K562 (cell line): ENCODE measurements around the gene R3HDM1. TPM values are rescaled to one million over a fixed set of nuclear protein-coding genes. Genes with fewer than 3 reads are reported as not detected.

Experiments used
- ATAC-seq: fragments of 200-7000 bp; cut with Tn5 transposase; 3 replicates; pipeline ENCODE4 v1.9.1; 2020; ENCODE audit warnings: moderate library complexity
- BruUV-seq: library from RNA; stranded (reverse); fragments of 400-500 nt; replicated peaks from 2 replicates; lab custom pipeline; 2021; lab: Mats Ljungman, UMichigan
- CTCF ChIA-PET: fragments of 300-600 bp; formaldehyde crosslinking; extraction: SDS; loops from one replicate; lab custom pipeline; 2021; ENCODE audit warnings: low intra/inter-chr PET ratio; lab: Yijun Ruan, JAX
- POLR2A ChIA-PET: fragments of 300-600, 350-650 bp; sonication (Branson Sonifier 250); formaldehyde crosslinking; extraction: SDS; loops from one replicate; lab custom pipeline; 2021; ENCODE audit warnings: antibody characterized with exemption, inconsistent platforms; lab: Yijun Ruan, JAX
- DNase-seq, 4 experiments: peaks; one replicate each; pipeline versions ENCODE4 v3.0.0 to v3.0.0-alpha.2; 2011 to 2018; ENCODE audit warnings: low spot score in 3 of 4, mixed read lengths in 3 of 4; ENCODE audit errors: extremely low read depth in 1 of 4
- FAIRE-seq: peaks from 2 replicates; lab custom pipeline; 2011; peaks lifted over from hg19 to GRCh38; lab: Jason Lieb, UNC
- H2AFZ ChIP-seq: 2 replicates; pipeline ENCODE4 v1.6.0; 2011; ENCODE audit warnings: low read depth, low read length, control low read depth, inconsistent platforms
- H3K27ac ChIP-seq: fragments of 200-600 bp; 3 replicates; pipeline ENCODE4 v1.8.0; 2011; ENCODE audit warnings: low read depth, mild to moderate bottlenecking, control low read depth, inconsistent platforms, low read length, moderate library complexity, mixed read lengths; ENCODE audit errors: extremely low read depth
- H3K27me3 ChIP-seq, 2 experiments: fragments of 300-600 bp in 1 of 2; 2 replicates in 1 of 2; 3 replicates in 1 of 2; pipeline versions ENCODE4 v1.6.0 to v1.8.0; 2011; ENCODE audit warnings: inconsistent platforms in 2 of 2, low read length in 2 of 2, mild to moderate bottlenecking in 1 of 2, mixed read lengths in 1 of 2, moderate library complexity in 1 of 2; ENCODE audit not compliant: control insufficient read depth in 2 of 2, insufficient read depth in 2 of 2
- H3K36me3 ChIP-seq: fragments of 300-600 bp; 3 replicates; pipeline ENCODE4 v1.8.0; 2011; ENCODE audit warnings: mild to moderate bottlenecking, low read length, inconsistent platforms; ENCODE audit not compliant: control insufficient read depth, insufficient read depth
- H3K4me1 ChIP-seq, 2 experiments: fragments of 200-600 bp in 1 of 2; replicated peaks in 1 of 2; 2 replicates in 1 of 2; 3 replicates in 1 of 2; pipeline versions ENCODE4 v1.5.1 to v1.8.0; 2011; ENCODE audit warnings: inconsistent platforms in 2 of 2, low read length in 2 of 2, mild to moderate bottlenecking in 1 of 2, mixed read lengths in 1 of 2, moderate library complexity in 1 of 2; ENCODE audit not compliant: control insufficient read depth in 2 of 2, insufficient read depth in 2 of 2
- H3K4me2 ChIP-seq: 2 replicates; pipeline ENCODE4 v1.6.1; 2011; ENCODE audit warnings: low read length, control low read depth, inconsistent platforms, mixed read lengths; ENCODE audit not compliant: insufficient read depth
- H3K4me3 ChIP-seq: fragments of 200-600 bp; sonication (generic), shearing (Covaris generic); 2 replicates; pipeline ENCODE4 v1.5.1; 2016; ENCODE audit warnings: control low read depth, inconsistent platforms
- H3K79me2 ChIP-seq: fragments of 200-600 bp; 3 replicates; pipeline ENCODE4 v1.8.0; 2011; ENCODE audit warnings: low read length, inconsistent platforms; ENCODE audit not compliant: control insufficient read depth, insufficient read depth
- H3K9ac ChIP-seq, 2 experiments: 2 replicates each; pipeline versions ENCODE4 v1.6.0 to v1.6.1; 2011; ENCODE audit warnings: low read depth in 2 of 2, low read length in 2 of 2, control low read depth in 1 of 2, inconsistent platforms in 1 of 2, mild to moderate bottlenecking in 1 of 2, mixed read lengths in 1 of 2; ENCODE audit not compliant: insufficient read depth in 1 of 2
- H3K9me1 ChIP-seq: one replicate; pipeline ENCODE4 v1.6.0; 2011; ENCODE audit warnings: inconsistent platforms, mild to moderate bottlenecking, low read length, moderate library complexity; ENCODE audit not compliant: control insufficient read depth, insufficient read depth
- H3K9me3 ChIP-seq: replicated peaks from 2 replicates; pipeline ENCODE4 v1.5.1; 2011; ENCODE audit warnings: low read depth, low read length, inconsistent platforms; ENCODE audit not compliant: control insufficient read depth, insufficient read depth
- H4K20me1 ChIP-seq: replicated peaks from 2 replicates; pipeline ENCODE4 v1.6.1; 2011; ENCODE audit warnings: low read length, inconsistent platforms, mixed read lengths; ENCODE audit not compliant: control insufficient read depth, insufficient read depth
- ARID3B ChIP-seq: fragments of 250-450 bp; sonication (Bioruptor Pico); IDR thresholded peaks from 2 replicates; pipeline ENCODE4 v1.4.0; 2020; ENCODE audit warnings: borderline replicate concordance
- BCLAF1 ChIP-seq, 2 experiments: fragments of 450-650 bp in 1 of 2; IDR thresholded peaks; 2 replicates each; pipeline ENCODE4 v1.6.1; 2011 to 2017; ENCODE audit warnings: low read depth in 2 of 2, antibody characterized with exemption in 1 of 2, borderline replicate concordance in 1 of 2, low read length in 1 of 2, mild to moderate bottlenecking in 1 of 2, mixed read lengths in 1 of 2; ENCODE audit not compliant: control insufficient read depth in 1 of 2
- BMI1 ChIP-seq: fragments of 150-350 bp; IDR thresholded peaks from 2 replicates; pipeline ENCODE4 v1.6.1; 2014; ENCODE audit warnings: low read length
- COPS2 ChIP-seq: fragments of 450-650 bp; conservative IDR thresholded peaks from 2 replicates; pipeline ENCODE4 v1.6.1; 2016; ENCODE audit warnings: mild to moderate bottlenecking, moderate library complexity
- ELF4 ChIP-seq: fragments of 450-650 bp; formaldehyde crosslinking; IDR thresholded peaks from 2 replicates; pipeline ENCODE4 v1.4.0; 2022; ENCODE audit warnings: missing genetic modification characterization
- GTF3C2 ChIP-seq: IDR thresholded peaks from 3 replicates; pipeline ENCODE4 v1.6.1; 2011; ENCODE audit warnings: borderline replicate concordance, mild to moderate bottlenecking, moderate library complexity; ENCODE audit not compliant: insufficient read length; ENCODE audit errors: extremely low read depth
- MXI1 ChIP-seq: IDR thresholded peaks from 2 replicates; pipeline ENCODE4 v1.6.1; 2011; ENCODE audit warnings: low read depth, mild to moderate bottlenecking, improper control_type of control experiment, low read length
- NR0B1 ChIP-seq: fragments of 450-650 bp; IDR thresholded peaks from one replicate; pipeline ENCODE4 v1.6.1; 2018; ENCODE audit warnings: mild to moderate bottlenecking, moderate library complexity; ENCODE audit not compliant: partially characterized antibody
- NR1H2 ChIP-seq: sonication (generic); formaldehyde crosslinking; IDR thresholded peaks from 2 replicates; pipeline ENCODE4 v1.4.0; 2020; ENCODE audit warnings: mild to moderate bottlenecking, missing genetic modification reagents
- SRF ChIP-seq, 2 experiments: fragments of 250-450, 450-650 bp in 1 of 2; sonication (Bioruptor Pico) in 1 of 2; sonication (generic) in 1 of 2; formaldehyde crosslinking; IDR thresholded peaks; 2 replicates each; pipeline versions ENCODE4 v1.5.0 to v1.5.1; 2020 to 2022; ENCODE audit warnings: mild to moderate bottlenecking in 1 of 2, missing genetic modification reagents in 1 of 2
- TAF1 ChIP-seq: IDR thresholded peaks from 2 replicates; pipeline ENCODE4 v1.6.1; 2011; ENCODE audit warnings: mild to moderate bottlenecking, low read length, moderate library complexity; ENCODE audit not compliant: insufficient read depth, control insufficient read depth, severe bottlenecking; ENCODE audit errors: extremely low read depth
- XRCC3 ChIP-seq: fragments of 450-650 bp; IDR thresholded peaks from 2 replicates; pipeline ENCODE4 v1.6.1; 2017; ENCODE audit warnings: mild to moderate bottlenecking, moderate library complexity
- ZFP36 ChIP-seq: fragments of 150-350 bp; IDR thresholded peaks from 2 replicates; pipeline ENCODE4 v1.6.1; 2018; ENCODE audit warnings: low read length, low read depth; ENCODE audit not compliant: partially characterized antibody
- WGBS: fragments of 100-300 bp; shearing (Covaris generic); methylation state at CpG from one replicate; pipeline ENCODE4 v1.1.6; 2016; ENCODE audit warnings: low coverage, mixed read lengths; ENCODE audit not compliant: insufficient coverage; ENCODE audit errors: missing lambda C conversion rate; 5-methylcytosine and 5-hydroxymethylcytosine counted together
- in situ Hi-C: fragments of 300-500 bp; cut with MboI; formaldehyde crosslinking; loops from 4 replicates; pipeline ENCODE4 v1.15.0; 2018; ENCODE audit warnings: inconsistent platforms, mixed read lengths
- intact Hi-C: fragments of 100-400 bp; cut with micrococcal nuclease; formaldehyde crosslinking; loops from 2 replicates; pipeline ENCODE4 v1.14.2; 2022
- polyA plus RNA-seq, 8 experiments: library from polyadenylated mRNA; depleted of rRNA in 4 of 8; stranded (reverse) in 5 of 8; unstranded in 3 of 8; fragments of >200 nt; fragmentation: Nextera tagmentation in 2 of 8; fragmentation: Illumina TruSeq in 1 of 8; extraction: Ambion mirVana in 2 of 8; extraction: Trizol in 1 of 8; gene quantifications; 2 replicates each; pipeline versions ENCODE4 v1.2.1 to v1.2.3, GENCODE V29; 2011 to 2014; ENCODE audit warnings: inconsistent platforms in 1 of 8, missing spikeins in 1 of 8
- total RNA-seq, 7 experiments: library from RNA; depleted of rRNA in 6 of 7; stranded (reverse); fragments of >200 nt in 6 of 7; fragmentation: Illumina TruSeq in 2 of 7; extraction: Trizol in 2 of 7; gene quantifications; 2 replicates each; pipeline versions ENCODE4 v1.2.1 to v1.2.3, GENCODE V29; 2011 to 2021; ENCODE audit warnings: low replicate concordance in 1 of 7

R3HDM1 gene
- total and polyA plus RNA-seq, 9 of the 15 experiments (the other 6 are each of a cell fraction or from before 2014, with no cell fraction given): 12.4 to 89.4 (median 31.0) TPM

GRCh38 chr2:135736546-135736945 lies 205.3 kb downstream of the R3HDM1 start:
- Histone ChIP-seq H3K9me1 (no peaks in the 10 kb centered on the region), H3K79me2 (no peaks in the 10 kb centered on the region), H3K36me3 (no peaks in the 10 kb centered on the region), H3K27ac (no peak overlapping the region), H3K4me3 (no peak overlapping the region), H3K4me2 (no peak overlapping the region), H3K4me1 (peaks cover 0 to 5% of the 10 kb centered on the region in 2 experiments; a peak in 4 of 5 replicates), H2AFZ (no peak overlapping the region), H3K9me3 (no peaks in the 10 kb centered on the region), H3K9ac (no peak overlapping the region), H3K27me3 (no peaks in the 10 kb centered on the region), H4K20me1 (no peaks in the 10 kb centered on the region)
- intact Hi-C loops: no loop called here
- BruUV-seq: no TSS peak
- no peak for FAIRE-seq
- ChIA-PET POLR2A (no interaction called here), CTCF (no interaction called here)
- in situ Hi-C loops: no loop called here
- DNase-seq: no peak
- ATAC-seq: no peak
- 68% methylated on average over 5 of the region's 5 CpGs for WGBS
- TF ChIP-seq COPS2 (no peak), ARID3B (CRISPR knock-in tag) (no peak), BCLAF1 (IDR thresholded peaks at IDR 0.05; ENCODE audit: borderline replicate concordance in 1 of 2, control insufficient read depth in 1 of 2, low read depth in 2 of 2, low read length in 1 of 2) (no peak), ELF4 (CRISPR knock-in tag) (no peak), TAF1 (no peak), NR1H2 (no peak), ZFP36 (no peak), MXI1 (no peak), SRF (CRISPR knock-in tag; IDR thresholded peaks at IDR 0.05) (no peak), XRCC3 (no peak), BMI1 (no peak), NR0B1 (no peak), GTF3C2 (no peak)
